HL-60 (cell line): ENCODE results near the gene CUL2.

Experiments
- DNase-seq, 2 experiments: peaks; one replicate each; pipeline ENCODE4 v3.0.0-alpha.2; 2010 to 2020; ENCODE audit warnings: low read depth in 1 of 2, low spot score in 1 of 2
- H3K27ac ChIP-seq: fragments of 250-450 bp; sonication (Bioruptor Pico); replicated peaks from 2 replicates; pipeline ENCODE4 v1.5.1; 2020; ENCODE audit warnings: mild to moderate bottlenecking, moderate library complexity
- H3K27me3 ChIP-seq: fragments of 250-450 bp; sonication (Bioruptor Pico); 2 replicates; pipeline ENCODE4 v1.5.1; 2021; ENCODE audit warnings: mild to moderate bottlenecking, moderate library complexity; ENCODE audit not compliant: insufficient read depth, poor library complexity, severe bottlenecking
- H3K4me3 ChIP-seq: replicated peaks from 2 replicates; pipeline ENCODE4 v1.5.1; 2011; ENCODE audit warnings: mild to moderate bottlenecking, control low read depth, low read length; ENCODE audit not compliant: insufficient read depth
- GABPA ChIP-seq: IDR thresholded peaks from 2 replicates; pipeline ENCODE4 v1.6.1; 2012; ENCODE audit warnings: low read depth
- POLR2AphosphoS5 ChIP-seq: IDR thresholded peaks from 2 replicates; pipeline ENCODE4 v1.6.1; 2012; ENCODE audit warnings: low read depth
- REST ChIP-seq: IDR thresholded peaks from 2 replicates; pipeline ENCODE4 v1.6.1; 2012; ENCODE audit warnings: low read depth; ENCODE audit not compliant: insufficient replicate concordance
- SPI1 ChIP-seq: IDR thresholded peaks from 2 replicates; pipeline ENCODE4 v1.6.1; 2012; ENCODE audit warnings: low read depth, mild to moderate bottlenecking, borderline replicate concordance
- TF ChIP-seq, protein P1 (sequence below): IDR thresholded peaks from one replicate; pipeline ENCODE4 v1.5.1; 2011; ENCODE audit warnings: low read length, control low read depth, inconsistent platforms; ENCODE audit not compliant: insufficient read depth

The CUL2 gene

DNA sequence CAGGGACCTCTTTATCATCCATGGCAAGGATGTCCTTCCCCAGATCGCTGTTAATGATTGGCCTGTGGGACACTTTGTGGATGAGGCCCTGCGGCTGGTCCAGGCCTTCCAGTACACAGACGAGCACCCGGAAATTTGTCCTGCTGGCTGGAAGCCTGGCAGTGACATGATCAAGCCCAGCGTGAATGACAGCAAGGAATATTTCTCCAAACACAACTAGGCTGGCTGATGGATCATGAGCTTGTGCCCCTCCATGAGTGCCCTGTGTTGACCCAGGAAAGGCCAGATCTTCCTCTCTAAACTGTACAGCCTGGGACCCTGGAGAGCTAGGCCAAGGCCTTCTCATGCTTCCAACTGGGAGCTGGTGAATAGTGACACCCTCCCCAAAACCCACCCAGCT lies 124.1 kb downstream of the CUL2 start:
- DNase-seq = no peak
- H3K27ac ChIP-seq = no peak overlapping the region
- no peak for TF ChIP-seq POLR2AphosphoS5
- TF ChIP-seq SPI1 = no peak
- TF ChIP-seq, protein P1, sequence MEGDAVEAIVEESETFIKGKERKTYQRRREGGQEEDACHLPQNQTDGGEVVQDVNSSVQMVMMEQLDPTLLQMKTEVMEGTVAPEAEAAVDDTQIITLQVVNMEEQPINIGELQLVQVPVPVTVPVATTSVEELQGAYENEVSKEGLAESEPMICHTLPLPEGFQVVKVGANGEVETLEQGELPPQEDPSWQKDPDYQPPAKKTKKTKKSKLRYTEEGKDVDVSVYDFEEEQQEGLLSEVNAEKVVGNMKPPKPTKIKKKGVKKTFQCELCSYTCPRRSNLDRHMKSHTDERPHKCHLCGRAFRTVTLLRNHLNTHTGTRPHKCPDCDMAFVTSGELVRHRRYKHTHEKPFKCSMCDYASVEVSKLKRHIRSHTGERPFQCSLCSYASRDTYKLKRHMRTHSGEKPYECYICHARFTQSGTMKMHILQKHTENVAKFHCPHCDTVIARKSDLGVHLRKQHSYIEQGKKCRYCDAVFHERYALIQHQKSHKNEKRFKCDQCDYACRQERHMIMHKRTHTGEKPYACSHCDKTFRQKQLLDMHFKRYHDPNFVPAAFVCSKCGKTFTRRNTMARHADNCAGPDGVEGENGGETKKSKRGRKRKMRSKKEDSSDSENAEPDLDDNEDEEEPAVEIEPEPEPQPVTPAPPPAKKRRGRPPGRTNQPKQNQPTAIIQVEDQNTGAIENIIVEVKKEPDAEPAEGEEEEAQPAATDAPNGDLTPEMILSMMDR = no peak
- TF ChIP-seq REST = no peak
- TF ChIP-seq GABPA = no peak
- no peaks in the 10 kb centered on the region for H3K27me3 ChIP-seq
- no peak overlapping the region for H3K4me3 ChIP-seq

DNA sequence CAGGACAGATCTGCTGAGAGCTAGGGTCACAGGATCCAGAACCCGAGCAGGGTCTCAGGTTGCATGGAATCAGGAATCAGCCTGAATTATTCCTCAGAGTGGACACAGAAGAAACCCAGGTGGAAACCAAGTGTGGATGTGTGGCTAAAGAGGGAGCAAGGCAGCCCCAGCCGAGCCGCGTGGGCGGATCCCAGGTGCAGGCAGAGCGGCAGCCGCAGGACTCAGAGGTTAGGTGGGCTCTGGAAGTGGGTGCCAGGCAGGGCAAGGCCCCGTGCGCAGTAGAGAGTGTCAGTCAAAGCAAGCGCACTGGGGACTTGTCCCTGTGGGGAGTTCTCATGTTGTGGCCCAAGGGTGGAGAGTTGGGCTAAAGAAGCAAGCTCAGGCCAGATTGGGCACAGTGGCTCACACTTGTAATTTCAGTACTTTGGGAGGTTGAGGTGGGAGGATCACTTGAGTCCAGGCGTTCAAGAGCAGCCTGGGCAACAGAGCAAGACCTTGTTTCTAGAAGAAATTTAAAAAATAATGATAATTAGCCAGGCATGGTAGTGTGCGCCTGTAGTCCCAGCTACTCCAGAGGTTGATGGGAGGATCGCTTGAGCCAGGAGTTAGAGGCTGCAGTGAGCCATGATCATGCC lies 125.9 kb downstream of the CUL2 start:
- no peak for DNase-seq
- Histone ChIP-seq H3K27me3 (no peaks in the 10 kb centered on the region), H3K27ac (no peak overlapping the region), H3K4me3 (no peak overlapping the region)
- TF ChIP-seq POLR2AphosphoS5 = no peak
- TF ChIP-seq REST = no peak
- no peak for TF ChIP-seq SPI1
- TF ChIP-seq, protein P1 = no peak
- no peak for TF ChIP-seq GABPA

- Histone ChIP-seq H3K27ac (no peak overlapping the region), H3K4me3 (no peak overlapping the region), H3K27me3 (no peaks in the 10 kb centered on the region)
- TF ChIP-seq GABPA (no peak), SPI1 (no peak), REST (no peak), POLR2AphosphoS5 (no peak)
- TF ChIP-seq, protein P1 = no peak
- DNase-seq = no peak
Observed at GRCh38 chr10:34962866-34963265, 127.3 kb downstream of the CUL2 start.
